ENCODE results near the gene NTRK1.

DNA sequence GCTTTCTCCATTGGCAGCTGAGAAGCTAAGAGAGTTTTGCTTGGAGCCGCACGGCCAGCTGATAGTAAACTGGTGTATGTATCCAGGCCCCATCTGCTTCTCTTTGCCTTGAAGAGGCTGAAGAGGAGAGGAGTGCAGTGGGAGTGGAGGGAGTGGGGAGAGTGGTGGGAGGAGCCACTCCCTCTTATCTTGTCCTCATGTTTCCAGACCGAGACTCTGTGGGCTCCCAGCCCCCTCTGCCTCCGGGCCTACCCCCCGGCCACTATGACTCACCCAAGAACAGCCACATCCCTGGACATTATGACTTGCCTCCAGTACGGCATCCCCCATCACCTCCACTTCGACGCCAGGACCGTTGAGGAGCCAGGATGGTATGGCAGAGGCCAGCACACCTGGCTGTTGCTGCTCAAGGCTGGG lies 53.8 kb downstream of the NTRK1 start:
- TF ChIP-seq, protein P1, sequence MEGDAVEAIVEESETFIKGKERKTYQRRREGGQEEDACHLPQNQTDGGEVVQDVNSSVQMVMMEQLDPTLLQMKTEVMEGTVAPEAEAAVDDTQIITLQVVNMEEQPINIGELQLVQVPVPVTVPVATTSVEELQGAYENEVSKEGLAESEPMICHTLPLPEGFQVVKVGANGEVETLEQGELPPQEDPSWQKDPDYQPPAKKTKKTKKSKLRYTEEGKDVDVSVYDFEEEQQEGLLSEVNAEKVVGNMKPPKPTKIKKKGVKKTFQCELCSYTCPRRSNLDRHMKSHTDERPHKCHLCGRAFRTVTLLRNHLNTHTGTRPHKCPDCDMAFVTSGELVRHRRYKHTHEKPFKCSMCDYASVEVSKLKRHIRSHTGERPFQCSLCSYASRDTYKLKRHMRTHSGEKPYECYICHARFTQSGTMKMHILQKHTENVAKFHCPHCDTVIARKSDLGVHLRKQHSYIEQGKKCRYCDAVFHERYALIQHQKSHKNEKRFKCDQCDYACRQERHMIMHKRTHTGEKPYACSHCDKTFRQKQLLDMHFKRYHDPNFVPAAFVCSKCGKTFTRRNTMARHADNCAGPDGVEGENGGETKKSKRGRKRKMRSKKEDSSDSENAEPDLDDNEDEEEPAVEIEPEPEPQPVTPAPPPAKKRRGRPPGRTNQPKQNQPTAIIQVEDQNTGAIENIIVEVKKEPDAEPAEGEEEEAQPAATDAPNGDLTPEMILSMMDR (IDR thresholded peaks at IDR 0.05), result no peak
- TF ChIP-seq POLR2A (IDR thresholded peaks at IDR 0.05) (no peak), POLR2AphosphoS5 (IDR thresholded peaks at IDR 0.05) (no peak)

Measured in upper lobe of left lung (tissue), 4 donors.